GM12801 (cell line): ENCODE data around the gene PYGB.

Source experiments
- TF ChIP-seq, protein P1 (sequence below): IDR thresholded peaks from one replicate; pipeline ENCODE4 v1.5.1; 2011; ENCODE audit warnings: control low read depth; ENCODE audit not compliant: insufficient read length; ENCODE audit errors: extremely low read depth

PYGB gene

GRCh38 chr20:25283221-25283951, 35.5 kb downstream of the PYGB start:
- TF ChIP-seq, protein P1, sequence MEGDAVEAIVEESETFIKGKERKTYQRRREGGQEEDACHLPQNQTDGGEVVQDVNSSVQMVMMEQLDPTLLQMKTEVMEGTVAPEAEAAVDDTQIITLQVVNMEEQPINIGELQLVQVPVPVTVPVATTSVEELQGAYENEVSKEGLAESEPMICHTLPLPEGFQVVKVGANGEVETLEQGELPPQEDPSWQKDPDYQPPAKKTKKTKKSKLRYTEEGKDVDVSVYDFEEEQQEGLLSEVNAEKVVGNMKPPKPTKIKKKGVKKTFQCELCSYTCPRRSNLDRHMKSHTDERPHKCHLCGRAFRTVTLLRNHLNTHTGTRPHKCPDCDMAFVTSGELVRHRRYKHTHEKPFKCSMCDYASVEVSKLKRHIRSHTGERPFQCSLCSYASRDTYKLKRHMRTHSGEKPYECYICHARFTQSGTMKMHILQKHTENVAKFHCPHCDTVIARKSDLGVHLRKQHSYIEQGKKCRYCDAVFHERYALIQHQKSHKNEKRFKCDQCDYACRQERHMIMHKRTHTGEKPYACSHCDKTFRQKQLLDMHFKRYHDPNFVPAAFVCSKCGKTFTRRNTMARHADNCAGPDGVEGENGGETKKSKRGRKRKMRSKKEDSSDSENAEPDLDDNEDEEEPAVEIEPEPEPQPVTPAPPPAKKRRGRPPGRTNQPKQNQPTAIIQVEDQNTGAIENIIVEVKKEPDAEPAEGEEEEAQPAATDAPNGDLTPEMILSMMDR: no peak

- TF ChIP-seq, protein P1: no peak
Observed at GRCh38 chr20:25284131-25284601, 36.3 kb downstream of the PYGB start.

- TF ChIP-seq, protein P1: no peak
Observed at GRCh38 chr20:25285091-25285647, 37.3 kb downstream of the PYGB start.

DNA sequence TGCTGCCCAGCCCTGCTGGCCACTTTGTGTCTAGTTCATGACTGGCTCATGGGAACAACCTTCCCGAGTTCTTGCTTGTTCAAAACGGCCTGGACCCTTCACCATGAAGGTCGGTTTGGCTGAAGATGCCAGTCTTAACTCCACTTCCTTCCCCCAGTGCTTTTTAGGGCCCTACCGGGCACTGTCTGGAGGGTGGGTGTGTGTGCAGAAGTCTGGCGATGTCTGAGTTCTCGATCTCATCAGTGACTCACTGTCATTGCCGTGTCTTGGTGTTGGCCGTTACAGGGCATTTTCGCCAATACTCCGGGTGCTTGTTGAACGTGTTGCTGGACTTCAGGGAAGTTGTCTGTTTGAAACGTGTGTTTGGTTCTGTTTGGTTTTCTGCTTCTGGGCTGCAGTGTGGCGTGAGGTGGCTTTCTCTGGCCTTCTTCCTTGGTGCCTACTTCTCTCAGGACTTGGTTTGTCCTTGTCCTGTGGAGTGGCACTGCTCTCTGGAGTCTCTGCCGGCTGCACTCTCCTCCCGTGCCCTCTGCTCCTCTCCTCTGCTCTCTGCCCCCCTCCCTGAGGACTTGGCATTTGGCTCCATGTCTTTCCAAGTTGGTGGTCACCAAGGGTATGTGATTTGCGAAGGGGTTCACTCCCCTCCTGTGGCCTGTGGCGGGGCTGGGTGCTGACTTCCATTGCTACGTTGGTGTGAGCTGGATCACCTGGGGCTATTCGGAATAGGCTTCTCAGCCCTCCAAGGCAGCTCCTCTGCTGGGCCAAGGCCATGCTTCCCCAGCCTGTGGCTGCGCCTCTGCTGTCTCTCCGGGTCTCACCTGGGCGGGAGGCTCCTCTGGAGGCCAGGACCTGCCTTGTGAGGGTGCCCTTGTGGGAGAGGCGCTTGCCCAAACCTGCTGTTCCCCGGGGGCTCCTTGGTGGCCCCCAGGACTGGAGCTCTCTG, 38.2 kb downstream of the PYGB start:
- TF ChIP-seq, protein P1: no peak

- TF ChIP-seq, protein P1: no peak
Observed at GRCh38 chr20:25286917-25287316, 39.0 kb downstream of the PYGB start.

DNA sequence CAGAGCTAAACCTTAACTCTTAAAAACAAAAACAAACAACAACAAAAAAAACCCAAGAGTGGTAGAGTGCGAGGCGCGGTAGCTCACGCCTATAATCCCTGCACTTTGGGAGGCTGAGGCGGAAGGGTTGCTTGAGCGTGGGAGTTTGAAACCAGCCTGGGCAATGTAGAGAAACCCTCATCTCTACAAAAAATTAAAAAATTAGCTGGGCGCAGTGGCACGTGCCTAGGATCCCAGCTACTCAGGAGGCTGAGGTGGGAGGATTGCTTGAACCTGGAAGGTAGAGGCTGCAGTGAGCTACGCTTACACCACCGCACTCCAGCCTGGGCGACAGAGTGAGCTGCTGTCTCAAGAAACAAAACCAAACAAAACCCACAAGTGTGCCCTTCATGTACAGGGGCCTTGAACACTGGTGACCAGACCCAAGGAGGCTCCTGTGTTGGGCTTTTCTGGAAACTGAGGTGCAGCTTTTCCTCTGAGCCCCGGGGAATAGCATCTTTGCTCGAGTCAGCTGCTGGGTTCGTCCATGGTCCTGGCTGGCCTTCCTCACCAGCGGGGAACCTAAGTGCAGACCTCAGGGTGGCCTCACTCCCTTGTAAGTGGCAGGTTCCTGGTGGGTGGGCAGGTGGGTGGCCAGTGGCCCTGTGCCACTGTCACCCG, 39.9 kb downstream of the PYGB start:
- TF ChIP-seq, protein P1: no peak
